ENCODE measurements around the gene NVL.

- TF ChIP-seq CTCF (IDR thresholded peaks at IDR 0.05; ENCODE audit: insufficient read depth, low read depth, low read length) = no peak
- no peak for TF ChIP-seq EZH2 (IDR thresholded peaks at IDR 0.05; ENCODE audit: insufficient read depth, low read length)
Observed at GRCh38 chr1:224181453-224181810, 148.5 kb downstream of the NVL start.

Measured in astrocyte (in vitro differentiated cells and primary cell).